HG02981 (cell line): ENCODE data around the gene PLCG1.

Experiments
- ATAC-seq: cut with Tn5 transposase; IDR thresholded peaks from one replicate; pipeline ENCODE4 v1.9.1; 2021; ENCODE audit warnings: mild to moderate bottlenecking, moderate library complexity; ENCODE audit not compliant: unreplicated experiment

Gene PLCG1

GRCh38 chr20:41165001-41165882 lies 27.9 kb downstream of the PLCG1 start:
- ATAC-seq, result no peak

GRCh38 chr20:41166201-41167117 lies 29.1 kb downstream of the PLCG1 start:
- no peak for ATAC-seq

GRCh38 chr20:41167118-41167470 lies 29.8 kb downstream of the PLCG1 start:
- no peak for ATAC-seq

- no peak for ATAC-seq
These were observed 30.3 kb downstream of the PLCG1 start for GRCh38 chr20:41167481-41168253.

- no peak for ATAC-seq
These were observed 31.2 kb downstream of the PLCG1 start for GRCh38 chr20:41168281-41169161.

- ATAC-seq, result no peak
These were observed 31.9 kb downstream of the PLCG1 start for GRCh38 chr20:41169162-41169690.

- ATAC-seq, result no peak
These were observed 32.5 kb downstream of the PLCG1 start for GRCh38 chr20:41169791-41170351.

- no peak for ATAC-seq
These were observed 33.2 kb downstream of the PLCG1 start for GRCh38 chr20:41170386-41171105.

GRCh38 chr20:41171736-41172295 lies 34.5 kb downstream of the PLCG1 start:
- ATAC-seq, result no peak

- ATAC-seq, result no peak
These were observed 35.2 kb downstream of the PLCG1 start for GRCh38 chr20:41172296-41173140.

GRCh38 chr20:41173161-41173721 lies 35.9 kb downstream of the PLCG1 start:
- ATAC-seq, result no peak

- no peak for ATAC-seq
These were observed 36.5 kb downstream of the PLCG1 start for GRCh38 chr20:41173791-41174341.

- no peak for ATAC-seq
These were observed 37.0 kb downstream of the PLCG1 start for GRCh38 chr20:41174373-41174772.

GRCh38 chr20:41174782-41175181 lies 37.4 kb downstream of the PLCG1 start:
- ATAC-seq, result no peak

GRCh38 chr20:41175201-41175651 lies 37.9 kb downstream of the PLCG1 start:
- no peak for ATAC-seq

- no peak for ATAC-seq
These were observed 38.5 kb downstream of the PLCG1 start for GRCh38 chr20:41175727-41176330.
